HFFc6 (cell line): Measurements from ENCODE around the gene GRID1. TPM values are rescaled to one million over a fixed set of nuclear protein-coding genes. Genes with fewer than 3 reads are reported as not detected.
"Not testable (repeated sequence)": the region's sequence is repeated elsewhere in the genome, so short reads cannot be mapped to it uniquely, and the experiment has no call there.

ENCODE experiments used
- DNase-seq: peaks from one replicate; pipeline ENCODE4 v3.0.0-alpha.2; 2018
- H3K27ac Mint-ChIP-seq: 2 replicates; pipeline ENCODE4 v1.8.0; 2020; ENCODE audit warnings: mild to moderate bottlenecking, mixed read lengths
- H3K27me3 Mint-ChIP-seq: 2 replicates; pipeline ENCODE4 v1.8.0; 2021; ENCODE audit warnings: mild to moderate bottlenecking, moderate library complexity, mixed read lengths; ENCODE audit not compliant: insufficient read depth
- H3K36me3 Mint-ChIP-seq: 2 replicates; pipeline ENCODE4 v1.8.0; 2021; ENCODE audit warnings: low read depth, mixed read lengths
- H3K4me1 Mint-ChIP-seq: 2 replicates; pipeline ENCODE4 v1.8.0; 2020; ENCODE audit warnings: low read depth, mixed read lengths
- H3K4me3 Mint-ChIP-seq: 2 replicates; pipeline ENCODE4 v1.8.0; 2020; ENCODE audit warnings: mild to moderate bottlenecking, moderate library complexity, mixed read lengths
- H3K9me3 Mint-ChIP-seq: 2 replicates; pipeline ENCODE4 v1.8.0; 2020; ENCODE audit warnings: mild to moderate bottlenecking, mixed read lengths
- total RNA-seq, 6 experiments: library from RNA; stranded (reverse); fragmentation: NEBNext Ultra II Directional; extraction: Animal tissue kit (Norgen Biotek cat#: 25700); gene quantifications; 2 replicates in 1 of 6; 3 replicates in 5 of 6; pipeline ENCODE4 v1.2.3, GENCODE V29; 2021
- TF ChIP-seq, protein P1 (sequence below): fragments of 200-600 bp; sonication (generic); IDR thresholded peaks from 2 replicates; pipeline ENCODE4 v1.5.0; 2021; ENCODE audit warnings: antibody characterized with exemption, mild to moderate bottlenecking

Gene GRID1
- total RNA-seq, 6 experiments from 2014 or later = not detected

DNA sequence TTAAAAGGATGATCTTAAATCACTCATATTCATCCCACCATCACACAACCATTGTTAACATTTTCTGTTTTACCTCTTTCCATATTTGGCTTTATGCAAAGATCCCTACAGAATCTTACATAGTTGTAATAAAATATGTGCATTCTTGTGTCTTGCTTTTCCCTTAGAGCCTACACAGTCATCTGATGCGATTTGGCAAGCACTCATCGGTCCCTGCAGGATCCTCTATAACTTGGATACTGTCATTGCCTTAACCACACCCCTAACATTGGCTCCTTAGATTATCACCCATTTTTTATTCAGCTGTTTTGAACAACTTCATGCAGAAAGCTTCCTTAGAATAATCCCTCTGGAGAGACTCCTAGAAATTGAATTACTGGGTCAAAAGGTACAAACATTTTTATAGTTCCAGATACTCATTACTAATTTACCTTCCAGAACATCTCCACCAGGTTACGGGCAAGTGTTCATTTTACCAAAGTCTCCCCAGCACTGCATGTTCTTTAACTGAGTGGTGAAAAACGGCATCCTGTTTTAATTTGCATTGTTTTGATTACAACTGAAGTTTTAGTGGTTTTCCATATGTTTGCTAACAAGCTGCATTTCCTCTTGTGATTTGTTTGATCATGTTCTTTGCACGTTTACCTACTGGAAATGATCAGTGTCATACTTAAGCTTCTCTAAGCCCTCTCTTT, 268.3 kb downstream of the GRID1 start:
- no peak overlapping the region for H3K4me3 Mint-ChIP-seq
- no peak overlapping the region for H3K27ac Mint-ChIP-seq
- TF ChIP-seq, protein P1, sequence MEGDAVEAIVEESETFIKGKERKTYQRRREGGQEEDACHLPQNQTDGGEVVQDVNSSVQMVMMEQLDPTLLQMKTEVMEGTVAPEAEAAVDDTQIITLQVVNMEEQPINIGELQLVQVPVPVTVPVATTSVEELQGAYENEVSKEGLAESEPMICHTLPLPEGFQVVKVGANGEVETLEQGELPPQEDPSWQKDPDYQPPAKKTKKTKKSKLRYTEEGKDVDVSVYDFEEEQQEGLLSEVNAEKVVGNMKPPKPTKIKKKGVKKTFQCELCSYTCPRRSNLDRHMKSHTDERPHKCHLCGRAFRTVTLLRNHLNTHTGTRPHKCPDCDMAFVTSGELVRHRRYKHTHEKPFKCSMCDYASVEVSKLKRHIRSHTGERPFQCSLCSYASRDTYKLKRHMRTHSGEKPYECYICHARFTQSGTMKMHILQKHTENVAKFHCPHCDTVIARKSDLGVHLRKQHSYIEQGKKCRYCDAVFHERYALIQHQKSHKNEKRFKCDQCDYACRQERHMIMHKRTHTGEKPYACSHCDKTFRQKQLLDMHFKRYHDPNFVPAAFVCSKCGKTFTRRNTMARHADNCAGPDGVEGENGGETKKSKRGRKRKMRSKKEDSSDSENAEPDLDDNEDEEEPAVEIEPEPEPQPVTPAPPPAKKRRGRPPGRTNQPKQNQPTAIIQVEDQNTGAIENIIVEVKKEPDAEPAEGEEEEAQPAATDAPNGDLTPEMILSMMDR = no peak
- DNase-seq = no peak
- H3K9me3 Mint-ChIP-seq = peaks cover 13% of the 10 kb centered on the region
- no peaks in the 10 kb centered on the region for H3K36me3 Mint-ChIP-seq
- no peaks in the 10 kb centered on the region for H3K4me1 Mint-ChIP-seq
- no peaks in the 10 kb centered on the region for H3K27me3 Mint-ChIP-seq

DNA sequence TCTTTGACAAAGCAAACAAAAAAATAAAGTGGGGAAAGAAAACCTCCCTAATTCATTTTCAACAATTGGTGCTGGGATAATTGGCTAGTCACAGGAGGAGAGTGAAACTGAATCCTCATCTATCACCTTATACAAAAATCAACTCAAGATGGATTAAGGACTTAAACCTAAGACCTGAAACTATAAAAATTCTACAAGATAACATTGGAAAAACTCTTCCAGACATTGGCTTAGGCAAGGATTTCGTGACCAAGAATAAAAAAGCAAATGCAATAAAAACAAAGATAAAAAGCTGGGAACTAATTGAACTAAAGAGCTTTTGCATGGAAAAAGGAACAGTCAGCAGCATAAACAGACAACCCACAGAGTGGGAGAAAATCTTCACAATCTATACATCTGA, 271.5 kb downstream of the GRID1 start:
- not testable (repeated sequence) for H3K27ac Mint-ChIP-seq, DNase-seq, H3K27me3 Mint-ChIP-seq, H3K36me3 Mint-ChIP-seq, H3K4me3 Mint-ChIP-seq, H3K4me1 Mint-ChIP-seq
- peaks cover 13% of the 10 kb centered on the region for H3K9me3 Mint-ChIP-seq

DNA sequence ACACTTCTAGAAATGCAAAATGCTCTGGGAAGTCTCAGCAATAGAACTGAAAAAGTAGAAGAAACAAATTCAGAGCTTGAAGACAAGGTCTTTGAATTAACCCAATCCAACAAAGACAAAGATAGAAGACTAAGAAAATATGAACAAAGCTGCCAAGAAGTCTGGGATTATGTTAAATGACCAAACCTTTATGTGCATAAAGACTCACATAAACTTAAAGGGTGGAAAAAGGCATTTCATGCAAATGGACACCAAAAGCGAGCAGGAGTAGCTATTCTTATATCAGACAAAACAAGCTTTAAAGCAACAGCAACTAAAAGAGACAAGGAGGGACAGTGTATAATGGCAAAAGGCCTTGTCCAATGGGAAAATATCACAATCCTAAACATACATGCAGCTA, 274.3 kb downstream of the GRID1 start:
- H3K27ac Mint-ChIP-seq, H3K4me3 Mint-ChIP-seq, DNase-seq, H3K36me3 Mint-ChIP-seq, H3K27me3 Mint-ChIP-seq, H3K4me1 Mint-ChIP-seq: not testable (repeated sequence)
- H3K9me3 Mint-ChIP-seq = peaks cover 27% of the 10 kb centered on the region

DNA sequence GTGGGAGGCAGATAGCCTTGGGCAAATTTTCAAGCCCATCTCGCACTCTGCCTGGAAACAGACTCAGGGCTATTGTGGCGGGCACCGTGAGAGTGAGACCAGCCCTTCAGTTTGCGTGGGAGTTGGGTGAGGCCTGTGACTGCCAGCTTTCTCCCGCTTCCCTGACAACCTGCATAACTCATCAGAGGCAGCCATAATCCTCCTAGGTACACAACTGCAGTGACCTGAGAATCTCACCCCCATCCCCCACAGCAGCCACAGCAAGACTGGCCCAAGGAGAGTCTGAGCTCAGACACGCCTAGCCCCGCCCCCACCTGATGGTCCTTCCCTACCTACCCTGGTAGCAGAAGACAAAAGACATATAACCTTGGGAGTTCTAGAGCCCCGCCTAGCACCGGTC, 275.4 kb downstream of the GRID1 start:
- Mint-ChIP-seq H3K27me3 (no peaks in the 10 kb centered on the region), H3K27ac (no peak overlapping the region), H3K36me3 (peaks cover 4% of the 10 kb centered on the region; the same call in 1 of the 2 replicates), H3K4me1 (no peaks in the 10 kb centered on the region), H3K4me3 (no peak overlapping the region), H3K9me3 (peaks cover 28% of the 10 kb centered on the region)
- TF ChIP-seq, protein P1 = no peak
- no peak for DNase-seq

DNA sequence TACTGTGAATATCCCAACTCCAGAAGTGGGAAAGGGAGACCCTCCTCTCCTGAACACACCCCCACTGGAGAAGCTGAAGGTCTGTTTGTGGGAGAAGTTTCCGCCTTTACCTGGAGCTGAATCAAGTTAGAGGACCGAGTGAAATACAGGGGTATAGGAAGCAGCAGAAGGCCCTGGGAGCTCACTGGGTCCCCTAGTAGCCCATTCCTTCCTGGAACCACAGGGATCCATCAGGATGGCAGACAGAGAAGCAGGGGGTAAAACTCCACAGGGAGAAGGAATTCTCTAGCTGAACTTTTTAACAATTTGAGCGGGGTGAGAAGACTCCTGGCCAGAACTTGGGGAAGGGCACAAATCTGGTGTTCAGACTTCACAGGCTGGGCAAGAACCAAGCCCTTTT, 275.8 kb downstream of the GRID1 start:
- Mint-ChIP-seq H3K36me3 (peaks cover 4% of the 10 kb centered on the region; the same call in 1 of the 2 replicates), H3K4me3 (no peak overlapping the region), H3K4me1 (no peaks in the 10 kb centered on the region), H3K27ac (no peak overlapping the region), H3K9me3 (peaks cover 31% of the 10 kb centered on the region), H3K27me3 (no peaks in the 10 kb centered on the region)
- TF ChIP-seq, protein P1 = no peak
- DNase-seq = no peak

DNA sequence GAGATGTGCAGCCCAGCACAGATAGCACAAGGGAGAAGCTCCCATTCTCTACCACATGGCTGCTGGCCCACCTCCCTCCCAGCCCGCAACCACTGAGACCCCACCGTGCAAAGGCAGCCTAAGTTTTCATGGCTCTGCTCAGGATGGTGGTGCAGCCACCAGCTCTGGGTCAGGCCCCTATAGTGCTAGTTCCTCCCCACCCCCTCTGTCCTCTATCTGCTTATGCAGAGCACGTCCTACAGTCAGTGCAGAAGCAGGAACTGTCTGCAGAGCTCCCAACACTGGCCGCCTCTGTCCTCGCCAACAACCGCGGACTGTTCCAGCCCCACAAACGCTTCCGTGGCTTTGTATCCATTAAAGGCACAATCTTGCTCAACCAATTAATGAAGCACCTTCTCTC, 278.9 kb downstream of the GRID1 start:
- peaks cover 4% of the 10 kb centered on the region; the same call in 1 of the 2 replicates for H3K36me3 Mint-ChIP-seq
- no peaks in the 10 kb centered on the region for H3K4me1 Mint-ChIP-seq
- H3K9me3 Mint-ChIP-seq = peaks cover 39% of the 10 kb centered on the region
- DNase-seq = no peak
- no peak overlapping the region for H3K4me3 Mint-ChIP-seq
- TF ChIP-seq, protein P1 = no peak
- no peak overlapping the region for H3K27ac Mint-ChIP-seq
- no peaks in the 10 kb centered on the region for H3K27me3 Mint-ChIP-seq
